GM13977 (cell line): ENCODE results near the gene MRRF.
"Not testable (repeated sequence)": the region's sequence is repeated elsewhere in the genome, so short reads cannot be mapped to it uniquely, and the experiment has no call there.

Source experiments
- DNase-seq: peaks from one replicate; pipeline ENCODE4 v3.0.0; 2012; ENCODE audit warnings: low spot score
- in situ Hi-C: fragments of 300-500 bp; cut with MboI; formaldehyde crosslinking; loops from one replicate; pipeline ENCODE4 v1.12.0; 2022; ENCODE audit warnings: low sequenced_read_pairs, low pct_unique_long_range_greater_than_20kb, mixed read lengths, inconsistent platforms; ENCODE audit not compliant: unreplicated experiment
- TF ChIP-seq, protein P1 (sequence below): IDR thresholded peaks from 2 replicates; pipeline ENCODE4 v1.5.1; 2012; ENCODE audit warnings: mild to moderate bottlenecking, control low read depth; ENCODE audit not compliant: insufficient read depth; ENCODE audit errors: extremely low read depth, missing control alignments

The MRRF gene

DNA sequence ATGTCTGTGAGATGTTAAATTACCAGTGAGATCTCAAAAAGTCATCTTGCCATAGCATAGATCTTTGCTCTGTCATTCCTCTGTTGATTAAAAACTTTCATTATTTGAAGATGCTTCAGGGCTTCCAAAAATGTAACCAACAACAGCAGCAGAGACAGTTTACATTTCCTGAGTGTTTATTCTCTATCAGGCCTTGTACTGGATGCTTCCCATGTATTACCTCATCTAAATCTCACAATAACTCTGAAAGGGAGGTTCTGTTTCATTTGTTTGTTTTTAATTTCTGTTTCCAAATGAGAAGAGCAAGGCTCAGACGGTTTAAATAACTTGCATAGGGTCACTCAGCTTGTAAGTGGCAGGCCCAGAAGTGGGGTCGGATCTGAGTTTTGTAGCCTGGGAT lies 45.2 kb downstream of the MRRF start:
- in situ Hi-C loops, result no loop called here
- DNase-seq, result no peak
- TF ChIP-seq, protein P1, sequence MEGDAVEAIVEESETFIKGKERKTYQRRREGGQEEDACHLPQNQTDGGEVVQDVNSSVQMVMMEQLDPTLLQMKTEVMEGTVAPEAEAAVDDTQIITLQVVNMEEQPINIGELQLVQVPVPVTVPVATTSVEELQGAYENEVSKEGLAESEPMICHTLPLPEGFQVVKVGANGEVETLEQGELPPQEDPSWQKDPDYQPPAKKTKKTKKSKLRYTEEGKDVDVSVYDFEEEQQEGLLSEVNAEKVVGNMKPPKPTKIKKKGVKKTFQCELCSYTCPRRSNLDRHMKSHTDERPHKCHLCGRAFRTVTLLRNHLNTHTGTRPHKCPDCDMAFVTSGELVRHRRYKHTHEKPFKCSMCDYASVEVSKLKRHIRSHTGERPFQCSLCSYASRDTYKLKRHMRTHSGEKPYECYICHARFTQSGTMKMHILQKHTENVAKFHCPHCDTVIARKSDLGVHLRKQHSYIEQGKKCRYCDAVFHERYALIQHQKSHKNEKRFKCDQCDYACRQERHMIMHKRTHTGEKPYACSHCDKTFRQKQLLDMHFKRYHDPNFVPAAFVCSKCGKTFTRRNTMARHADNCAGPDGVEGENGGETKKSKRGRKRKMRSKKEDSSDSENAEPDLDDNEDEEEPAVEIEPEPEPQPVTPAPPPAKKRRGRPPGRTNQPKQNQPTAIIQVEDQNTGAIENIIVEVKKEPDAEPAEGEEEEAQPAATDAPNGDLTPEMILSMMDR, result no peak

DNA sequence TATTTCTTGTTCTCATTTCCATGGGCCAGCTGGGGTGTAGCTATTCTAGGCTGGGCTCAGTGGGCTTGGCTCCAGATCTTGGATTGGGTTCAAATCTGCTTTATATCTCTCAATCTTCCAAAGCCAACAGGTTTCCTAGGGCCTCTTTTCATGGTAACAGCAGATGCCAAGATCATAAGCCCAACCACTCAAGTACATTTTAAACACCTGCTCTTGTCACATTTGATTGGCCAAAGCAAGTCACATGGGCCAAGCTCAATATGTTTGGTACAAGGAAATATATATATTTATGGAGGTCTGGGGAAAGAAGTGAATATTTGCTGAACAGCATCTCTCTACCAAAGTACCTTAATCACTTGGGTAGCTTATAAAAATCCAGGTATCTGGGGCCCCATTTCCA lies 49.5 kb downstream of the MRRF start:
- TF ChIP-seq, protein P1, result no peak
- in situ Hi-C loops, result no loop called here
- no peak for DNase-seq

DNA sequence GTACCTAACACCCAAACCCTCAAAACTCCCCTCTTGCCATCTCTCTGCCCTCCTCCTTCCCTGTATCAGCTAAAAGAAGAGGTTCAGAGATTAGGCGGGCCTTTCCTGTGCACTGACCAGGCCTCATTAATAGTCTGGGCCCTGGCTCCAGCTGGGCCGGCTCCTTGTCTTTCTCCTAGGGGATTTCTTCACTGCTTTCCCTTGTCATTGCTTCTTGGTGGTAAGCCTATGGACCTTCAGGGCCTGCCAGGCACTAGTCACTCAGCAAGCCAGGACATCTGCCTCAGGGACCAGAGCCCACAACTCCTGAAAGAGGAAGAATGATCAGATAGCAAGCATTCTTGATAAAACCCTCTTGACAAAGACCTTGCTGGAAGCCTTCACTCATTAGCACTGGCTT lies 50.9 kb downstream of the MRRF start:
- in situ Hi-C loops, result no loop called here
- TF ChIP-seq, protein P1, result no peak
- DNase-seq, result no peak

DNA sequence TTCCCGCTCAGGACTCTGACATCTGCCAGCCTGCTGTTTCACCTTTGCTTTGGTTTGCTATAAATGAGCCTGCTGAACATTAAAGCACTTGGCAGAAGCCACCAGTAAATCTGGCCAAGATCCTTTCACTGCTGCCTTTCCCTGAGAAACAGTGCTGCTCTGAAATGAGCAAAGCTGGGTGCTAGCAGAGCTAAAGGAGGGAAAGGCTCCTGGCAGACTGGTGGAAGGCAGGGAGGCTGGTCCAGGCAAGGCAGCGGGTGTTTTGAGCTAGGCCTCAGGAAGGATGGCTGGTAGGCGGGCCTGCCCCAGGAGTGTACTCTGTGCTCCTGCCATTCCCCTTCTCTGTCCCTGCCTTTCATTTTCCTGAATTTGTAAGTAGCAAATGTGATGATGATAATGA lies 53.6 kb downstream of the MRRF start:
- TF ChIP-seq, protein P1, result no peak
- no peak for DNase-seq

DNA sequence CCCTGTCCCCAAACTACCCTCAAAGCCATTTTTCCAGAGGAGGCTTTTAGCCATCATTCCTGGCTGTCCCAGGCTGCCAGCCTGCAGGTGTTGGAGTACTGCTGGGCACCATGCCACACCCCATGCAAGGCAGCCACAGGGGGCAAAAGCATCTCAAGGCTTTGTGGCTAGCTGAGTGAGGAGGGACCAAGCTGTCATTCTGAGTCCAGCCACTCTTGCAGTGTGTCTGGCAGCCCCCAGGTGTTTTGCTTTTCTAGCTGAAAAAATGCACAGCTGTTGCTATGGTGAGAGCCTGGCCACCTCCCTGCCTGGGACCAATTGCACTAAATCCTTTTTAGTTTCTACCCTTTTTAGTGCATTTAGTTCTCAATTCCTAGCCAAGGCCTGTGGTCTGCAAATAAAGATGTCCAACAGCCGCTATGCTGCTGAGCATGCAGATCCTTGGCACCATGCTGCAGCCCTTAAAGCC lies 55.8 kb downstream of the MRRF start:
- in situ Hi-C loops, result no loop called here
- TF ChIP-seq, protein P1, result no peak
- DNase-seq, result no peak

More for the DNA sequence above, 53.6 kb downstream of the MRRF start:
- in situ Hi-C loops, result no loop called here

DNA sequence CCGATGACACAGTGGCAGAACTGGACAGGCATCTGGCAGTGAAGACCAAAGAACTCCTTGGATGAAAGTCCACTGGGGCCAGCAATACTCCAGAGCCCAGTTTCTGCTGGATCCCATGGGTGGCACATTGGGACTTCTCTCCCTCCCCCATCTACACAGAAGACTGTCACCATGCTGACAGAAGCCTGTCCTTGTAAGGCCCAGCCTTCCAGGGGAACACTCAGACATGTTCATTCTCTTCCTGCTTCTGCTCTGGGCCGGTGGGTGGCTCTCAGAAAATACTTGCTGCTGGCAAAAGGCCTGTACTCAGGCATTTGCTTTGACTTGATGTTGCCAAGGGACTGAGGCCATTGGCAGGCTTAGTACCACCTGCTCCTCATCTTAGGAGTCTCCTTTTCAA lies 57.9 kb downstream of the MRRF start:
- in situ Hi-C loops, result no loop called here
- TF ChIP-seq, protein P1, result no peak
- DNase-seq, result no peak

DNA sequence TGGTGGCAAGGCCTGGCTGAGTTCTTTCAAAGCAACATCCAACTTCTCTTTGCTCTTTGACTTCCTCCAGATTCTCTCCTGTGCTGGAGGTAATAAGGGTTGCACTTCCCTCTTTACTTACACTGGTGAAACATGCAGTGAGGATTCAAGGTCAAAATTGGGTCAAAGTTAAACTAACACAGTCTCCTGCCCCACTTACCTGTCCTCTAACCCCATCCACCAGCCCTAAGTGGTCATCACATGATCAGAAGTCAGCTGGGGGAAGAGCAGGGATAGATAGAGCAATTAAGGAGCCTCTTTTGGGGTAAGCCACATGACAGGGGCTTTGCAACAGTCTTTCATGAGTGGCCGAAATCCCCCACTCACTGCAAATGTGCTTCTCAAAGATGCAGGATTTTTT lies 60.0 kb downstream of the MRRF start:
- DNase-seq, in situ Hi-C loops: not testable (repeated sequence)
